Camera-type eye (tissue), 1 donor: ENCODE data around the gene TRIM51G. TPM values are rescaled to one million over a fixed set of nuclear protein-coding genes. Genes with fewer than 3 reads are reported as not detected.

ENCODE experiments used
- total RNA-seq: library from RNA; depleted of rRNA; stranded (reverse); fragments of >200 nt; gene quantifications from one replicate; pipeline ENCODE4 v1.2.3, GENCODE V29; 2014

TRIM51G gene
- total RNA-seq = not detected

GRCh38 chr11:48983785-48984184, at the start of gene TRIM51G:
TRIM51G (minus strand) TSS chr11:48983885; CDS start chr11:48981695, 2,190 bp downstream.

GRCh38 chr11:49028523-49028922, 44.8 kb upstream of the TRIM51G start, which contains the start of gene TRIM49B:
TRIM49B (plus strand) TSS chr11:49028823; CDS start chr11:49031600, 2,777 bp downstream.

Other genes starting within 250 kb of the TRIM51G start
- gene TRIM49B, start 44.9 kb upstream of the TRIM51G start, total RNA-seq = not detected
- not detected for gene TRIM64C, start 75.2 kb upstream of the TRIM51G start, total RNA-seq
- 11.5 TPM for gene FOLH1, start 224.7 kb upstream of the TRIM51G start, total RNA-seq